GM18868 (cell line): ENCODE measurements around the gene TMEM158.

Source experiments
- ATAC-seq: cut with Tn5 transposase; IDR thresholded peaks from one replicate; pipeline ENCODE4 v1.9.1; 2021; ENCODE audit warnings: mild to moderate bottlenecking, moderate library complexity; ENCODE audit not compliant: unreplicated experiment

The TMEM158 gene

DNA sequence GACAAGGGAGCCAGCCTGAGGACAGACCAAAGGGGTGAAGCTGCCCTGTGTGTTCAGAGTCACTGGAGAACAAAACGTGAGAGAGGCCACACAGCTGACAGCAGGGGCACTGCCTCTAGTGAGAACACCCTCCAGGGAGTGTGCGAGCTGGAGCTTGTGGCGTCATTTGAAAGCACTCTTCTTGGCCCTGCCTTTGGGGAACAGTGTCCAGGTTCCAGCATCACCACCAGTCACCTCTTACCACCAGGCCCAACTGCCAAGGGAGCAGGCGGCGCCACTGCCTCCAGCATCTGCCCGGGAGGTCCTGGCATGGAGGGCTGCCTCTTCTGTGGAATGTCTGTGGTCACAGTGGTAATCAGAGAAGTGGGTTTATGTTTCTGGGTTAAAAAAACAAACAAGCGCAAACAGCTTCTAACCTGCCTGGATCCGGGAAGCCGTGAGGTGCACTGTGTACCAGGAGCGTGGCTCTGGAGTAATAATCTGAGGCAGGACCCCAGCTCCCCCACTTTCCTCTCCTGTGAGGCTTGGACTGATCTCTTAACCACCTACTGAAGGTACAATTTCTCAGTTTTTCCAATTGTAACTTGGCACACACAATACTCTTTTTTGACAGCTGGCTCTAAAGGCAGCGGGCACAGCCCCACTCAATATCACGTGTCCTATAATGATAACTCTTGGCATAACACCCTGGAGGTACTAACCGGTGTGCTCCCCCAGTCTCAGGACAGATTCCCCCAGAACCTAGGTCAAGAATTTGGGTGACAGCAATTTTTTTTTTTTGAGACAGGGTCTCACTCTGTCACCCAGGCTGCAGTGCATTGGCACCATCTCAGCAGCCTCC lies 47.7 kb downstream of the TMEM158 start:
- ATAC-seq: no peak

DNA sequence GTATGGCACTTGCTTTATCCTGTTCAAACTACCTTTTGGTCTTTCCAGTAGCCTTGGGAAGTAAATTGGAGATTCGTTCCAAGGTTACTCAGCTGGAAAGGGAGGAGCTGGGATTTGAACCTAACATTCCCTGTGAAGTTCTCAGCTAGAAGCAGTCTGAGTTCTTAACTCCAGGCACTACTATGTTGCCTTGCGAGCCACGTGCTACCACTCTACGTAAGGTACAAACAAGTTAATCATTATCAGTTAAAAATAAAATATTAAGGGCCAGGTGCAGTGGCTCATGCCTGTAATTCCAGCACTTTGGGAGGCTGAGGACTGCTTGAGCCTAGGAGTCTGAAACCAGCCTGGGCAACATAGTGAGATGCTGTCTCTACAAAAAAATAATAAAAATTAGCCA lies 49.2 kb downstream of the TMEM158 start:
- no peak for ATAC-seq
